Transverse colon (tissue), 4 donors: ENCODE data around the gene FCER2. TPM values are rescaled to one million over a fixed set of nuclear protein-coding genes. Genes with fewer than 3 reads are reported as not detected.

ENCODE experiments used
- DNase-seq: peaks from one replicate; pipeline ENCODE4 v3.0.0-alpha.2; 2019
- H3K27ac ChIP-seq, 4 donors: fragments of 200-600 bp; sonication (generic); 2 replicates each; pipeline ENCODE4 v1.5.1; 2016 to 2018; ENCODE audit warnings: inconsistent platforms in 4 of 4
- H3K27me3 ChIP-seq: fragments of 200-600 bp; sonication (generic); 2 replicates; pipeline ENCODE4 v1.5.1; 2017; ENCODE audit warnings: inconsistent platforms
- H3K36me3 ChIP-seq, 4 donors: fragments of 200-600 bp; sonication (generic); 2 replicates each; pipeline ENCODE4 v1.5.1; 2017 to 2019; ENCODE audit warnings: inconsistent platforms in 4 of 4
- H3K4me1 ChIP-seq, 4 donors: fragments of 200-600 bp; sonication (generic); 2 replicates each; pipeline ENCODE4 v1.5.1; 2017 to 2020; ENCODE audit warnings: inconsistent platforms in 4 of 4
- H3K4me3 ChIP-seq, 4 donors: fragments of 200-600 bp; sonication (generic); 1 replicate in 1 of 4; 2 replicates in 3 of 4; pipeline versions ENCODE4 v1.5.1 to v1.6.1; 2017 to 2019; ENCODE audit warnings: inconsistent platforms in 4 of 4
- H3K9me3 ChIP-seq, 2 donors: fragments of 200-600 bp; sonication (generic); 2 replicates each; pipeline ENCODE4 v1.5.1; 2017 to 2019; ENCODE audit warnings: inconsistent platforms in 2 of 2
- CTCF ChIP-seq, 5 experiments: fragments of 200-600 bp in 3 of 5; fragments of 450-650 bp in 2 of 5; sonication (generic) in 3 of 5; IDR thresholded peaks; 1 replicate in 2 of 5; 2 replicates in 3 of 5; pipeline ENCODE4 v1.5.1; 2016 to 2017; ENCODE audit warnings: antibody characterized with exemption in 5 of 5, inconsistent platforms in 3 of 5, mild to moderate bottlenecking in 2 of 5, moderate library complexity in 1 of 5
- EP300 ChIP-seq: sonication (generic); formaldehyde crosslinking; IDR thresholded peaks from one replicate; pipeline ENCODE4 v1.6.1; 2017; ENCODE audit warnings: antibody characterized with exemption, low read depth
- POLR2A ChIP-seq: fragments of 450-650 bp; IDR thresholded peaks from one replicate; pipeline ENCODE4 v1.6.1; 2016; ENCODE audit warnings: antibody characterized with exemption, mild to moderate bottlenecking, moderate library complexity
- POLR2AphosphoS5 ChIP-seq, 3 donors: sonication (generic); formaldehyde crosslinking; IDR thresholded peaks; one replicate each; pipeline ENCODE4 v1.6.1; 2016; ENCODE audit warnings: antibody characterized with exemption in 3 of 3
- WGBS, 2 donors: methylation state at CpG; one replicate each; pipeline ENCODE4 v1.1.5; 2018; ENCODE audit warnings: low coverage in 1 of 2; 5-methylcytosine and 5-hydroxymethylcytosine counted together
- in situ Hi-C, 4 donors: fragments of 200-750 bp; cut with MboI; loops; one replicate each; pipeline versions ENCODE4 v1.15.0 to v1.15.1; 2017; ENCODE audit warnings: low sequenced_read_pairs in 3 of 4, low pct_ligation_motif_present in 1 of 4, low pct_unique_long_range_greater_than_20kb in 1 of 4
- intact Hi-C: fragments of 100-400 bp; cut with DNase I; formaldehyde crosslinking; loops from one replicate; pipeline ENCODE4 v1.15.1; 2023; ENCODE audit warnings: low total_unique reads
- total RNA-seq, 4 donors: library from RNA; depleted of rRNA; stranded (reverse); fragments of >200 nt; gene quantifications; one replicate each; pipeline ENCODE4 v1.1.0, GENCODE V29; 2016

The FCER2 gene
- total RNA-seq, 4 donors from 2014 or later: 0.27 to 10.1 (median 4.3) TPM; not detected in 1

GRCh38 chr19:7687177-7687576 is 14.8 kb downstream of the FCER2 start:
- in situ Hi-C loops: loop anchor here in 1 of 4 donors (10.0 kb wide), 1 partner anchor 122 kb away; no protein-coding TSS in a partner anchor
- intact Hi-C loops: loop anchor here (10.0 kb wide), 1 partner anchor 592 kb away; no protein-coding TSS in a partner anchor

GRCh38 chr19:7685546-7686445 is 16.1 kb downstream of the FCER2 start:
- Histone ChIP-seq H3K4me1 (peaks cover 0 to 14% (median 7%) of the 10 kb centered on the region in 4 donors), H3K4me3 (no peak overlapping the region), H3K27me3 (no peaks in the 10 kb centered on the region), H3K36me3 (no peaks in the 10 kb centered on the region), H3K9me3 (no peaks in the 10 kb centered on the region), H3K27ac (no peak overlapping the region)
- intact Hi-C loops: loop anchor here (10.0 kb wide), 1 partner anchor 591 kb away; no protein-coding TSS in a partner anchor
- TF ChIP-seq POLR2A: no peak
- no peak for TF ChIP-seq CTCF (IDR thresholded peaks at IDR 0.05)
- TF ChIP-seq EP300: no peak
- no peak for TF ChIP-seq POLR2AphosphoS5 (IDR thresholded peaks at IDR 0.05)
- DNase-seq: no peak
- in situ Hi-C loops: loop anchor here in 1 of 4 donors (10.0 kb wide), 1 partner anchor 121 kb away; no protein-coding TSS in a partner anchor
- 62 to 100% methylated on average over 1 to 19 of the region's 19 CpGs for WGBS, 2 donors

More at GRCh38 chr19:7687177-7687576, 14.8 kb downstream of the FCER2 start:
- Histone ChIP-seq H3K36me3 (no peaks in the 10 kb centered on the region), H3K27ac (no peak overlapping the region), H3K9me3 (no peaks in the 10 kb centered on the region), H3K4me1 (peaks cover 0 to 4% (median under 1%) of the 10 kb centered on the region in 4 donors), H3K27me3 (no peaks in the 10 kb centered on the region), H3K4me3 (no peak overlapping the region)
- 90% methylated on average over 12 of the region's 12 CpGs; no CpG with 5 or more reads in 1 of the 2 donors for WGBS, 2 donors
- TF ChIP-seq POLR2A: no peak
- TF ChIP-seq POLR2AphosphoS5 (IDR thresholded peaks at IDR 0.05): no peak
- TF ChIP-seq CTCF (IDR thresholded peaks at IDR 0.05): no peak
- TF ChIP-seq EP300: no peak
- DNase-seq: no peak

DNA sequence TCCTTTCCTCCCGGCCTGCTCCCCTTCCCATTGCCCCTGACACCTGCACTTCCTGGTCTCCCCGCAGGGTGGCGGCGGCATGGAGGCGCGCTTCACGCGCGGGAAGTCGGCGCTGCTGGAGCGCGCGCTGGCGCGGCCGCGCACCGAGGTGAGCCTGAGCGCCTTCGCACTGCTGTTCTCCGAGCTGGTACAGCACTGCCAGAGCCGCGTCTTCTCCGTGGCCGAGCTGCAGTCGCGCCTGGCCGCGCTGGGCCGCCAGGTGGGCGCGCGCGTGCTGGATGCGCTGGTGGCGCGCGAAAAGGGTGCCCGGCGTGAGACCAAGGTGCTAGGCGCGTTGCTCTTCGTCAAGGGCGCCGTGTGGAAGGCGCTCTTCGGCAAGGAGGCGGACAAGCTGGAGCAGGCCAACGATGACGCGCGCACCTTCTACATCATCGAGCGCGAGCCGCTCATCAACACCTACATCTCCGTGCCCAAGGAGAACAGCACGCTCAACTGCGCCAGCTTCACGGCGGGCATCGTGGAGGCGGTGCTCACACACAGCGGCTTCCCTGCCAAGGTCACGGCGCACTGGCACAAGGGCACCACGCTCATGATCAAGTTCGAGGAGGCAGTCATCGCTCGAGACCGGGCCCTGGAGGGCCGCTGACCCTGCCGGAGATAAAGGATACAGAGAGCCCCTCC is 19.6 kb downstream of the FCER2 start:
- in situ Hi-C loops: loop anchor here in 1 of 4 donors (10.0 kb wide), 1 partner anchor 118 kb away; no protein-coding TSS in a partner anchor

More for the DNA sequence above, 19.6 kb downstream of the FCER2 start:
- no peaks in the 10 kb centered on the region for H3K36me3 ChIP-seq
- no peak for DNase-seq
- H3K4me1 ChIP-seq: peaks cover 0 to 14% (median 9%) of the 10 kb centered on the region in 4 donors
- no peaks in the 10 kb centered on the region for H3K9me3 ChIP-seq
- peak overlapping the region in 2 of 4 donors; percentile 89 for H3K27ac ChIP-seq
- H3K27me3 ChIP-seq: peaks cover 11% of the 10 kb centered on the region
- H3K4me3 ChIP-seq: peak overlapping the region in 2 of 4 donors; percentile 93 to 94
- TF ChIP-seq CTCF (IDR thresholded peaks at IDR 0.05) (no peak), POLR2AphosphoS5 (IDR thresholded peaks at IDR 0.05) (no peak), POLR2A (no peak), EP300 (no peak)
- intact Hi-C loops: loop anchor here (10.0 kb wide), 1 partner anchor 588 kb away; no protein-coding TSS in a partner anchor
- 94% methylated on average over 74 of the region's 74 CpGs; no CpG with 5 or more reads in 1 of the 2 donors for WGBS, 2 donors
